Heart right ventricle (tissue), 16 donors: Measurements from ENCODE around the gene GMPPA. TPM values are rescaled to one million over a fixed set of nuclear protein-coding genes. Genes with fewer than 3 reads are reported as not detected.

Experiments used
- ATAC-seq, 8 donors: fragments of 200-7000 bp; cut with Tn5 transposase; one replicate each; pipeline ENCODE4 v1.9.1; 2020; ENCODE audit warnings: mild to moderate bottlenecking in 8 of 8, moderate library complexity in 8 of 8, moderate number of reproducible peaks in 1 of 8
- DNase-seq, 2 donors: peaks; one replicate each; pipeline ENCODE4 v3.0.0-alpha.2; 2020
- H3K27ac ChIP-seq, 10 donors: fragments of 200-600 bp; sonication (generic) in 2 of 10; one replicate each; pipeline versions ENCODE4 v1.5.0 to v1.8.0; 2020 to 2022; ENCODE audit warnings: mild to moderate bottlenecking in 3 of 10
- H3K27me3 ChIP-seq, 7 donors: fragments of 200-600 bp; one replicate each; pipeline ENCODE4 v1.8.0; 2021 to 2022; ENCODE audit warnings: mild to moderate bottlenecking in 2 of 7
- H3K36me3 ChIP-seq, 9 donors: fragments of 200-600 bp; sonication (generic) in 1 of 9; one replicate each; pipeline versions ENCODE4 v1.5.0 to v1.8.0; 2020 to 2022; ENCODE audit warnings: mild to moderate bottlenecking in 2 of 9
- H3K4me1 ChIP-seq, 9 donors: fragments of 200-600 bp; sonication (generic) in 1 of 9; one replicate each; pipeline versions ENCODE4 v1.5.0 to v1.8.0; 2020 to 2022; ENCODE audit warnings: mild to moderate bottlenecking in 4 of 9
- H3K4me3 ChIP-seq, 10 donors: fragments of 200-600 bp; sonication (generic) in 2 of 10; one replicate each; pipeline versions ENCODE4 v1.5.0 to v1.8.0; 2020 to 2022; ENCODE audit warnings: mild to moderate bottlenecking in 7 of 10, moderate library complexity in 2 of 10
- H3K9me3 ChIP-seq, 11 donors: fragments of 200-600 bp in 10 of 11; sonication (generic) in 2 of 11; one replicate each; pipeline versions ENCODE4 v1.5.0 to v1.8.0; 2013 to 2022; ENCODE audit warnings: mild to moderate bottlenecking in 2 of 11, control low read depth in 1 of 11, moderate library complexity in 1 of 11
- CTCF ChIP-seq, 9 donors: fragments of 200-600 bp; sonication (generic) in 2 of 9; IDR thresholded peaks; one replicate each; pipeline versions ENCODE4 v1.5.0 to v1.8.0; 2021 to 2022; ENCODE audit warnings: antibody characterized with exemption in 9 of 9, mild to moderate bottlenecking in 5 of 9, moderate library complexity in 1 of 9
- WGBS, 2 donors: extraction: QIAGEN DNeasy Blood & Tissue Kit; methylation state at CpG; one replicate each; pipeline ENCODE4 v1.1.7; 2013; ENCODE audit warnings: inconsistent platforms in 1 of 2; 5-methylcytosine and 5-hydroxymethylcytosine counted together
- intact Hi-C, 10 donors: fragments of 100-400 bp; cut with DNase I; formaldehyde crosslinking; loops; one replicate each; pipeline versions ENCODE4 v1.11.1 to v1.14.2; 2022
- polyA plus RNA-seq, 2 donors: library from polyadenylated mRNA; stranded (reverse); fragments of 200-250 nt; gene quantifications; one replicate each; pipeline ENCODE4 v1.2.3, GENCODE V29; 2013
- total RNA-seq, 10 donors: library from RNA; stranded (reverse); fragmentation: NEBNext Ultra II Directional in 3 of 10; extraction: Animal tissue kit (Norgen Biotek cat#: 25700) in 3 of 10; gene quantifications; one replicate each; pipeline versions ENCODE4 v1.2.1 to v1.2.4, GENCODE V29; 2021 to 2023
- donor health status: Arrhythmogenic right ventricular cardiomyopathy.
- donor health status: ischemic (EF 13 %, LVEDD 7.1; RV severe dilation, severe dysfunction).
- donor health status: healthy with polysubstance abuse.
- donor health status: DM: no; HTN: yes; CAD: no.
- donor health status: DM: no; HTN: no; CAD: no.
- donor health status: ischemic (EF 25% LVEDD 6.9; RV normal size, moderate dysfunction).
- donor health status: ischemic (EF 25% LVEDD 5.7; RV mildly dilated, moderate dysfunction).
- donor health status: healthy.
- donor health status: DM: yes; HTN: yes; CAD: no.
- donor health status: Ischemic cardiomyopathy.
- donor health status: ischemic (EF 35%, LVEDD 5.7; RV mildly dilated, moderate dysfunction).
- donor health status: nonischemic (EF 11% LVEDD 7.7; RV severe dilation, severe dysfunction).
- donor health status: DM: yes; HTN: yes; CAD: no.
- donor health status: PGD.
- donor health status: ischemic (EF 29% LVEDD 5.4; RV normal size, mild dysfunction).
- donor health status: nonischemic (EF 23%, LVEDD 6.1; RV moderate dilation, normal function).

GMPPA gene
- total and polyA plus RNA-seq, 12 donors, result 15.8 to 48.6 (median 22.1) TPM

GRCh38 chr2:219472629-219473187 lies 26.0 kb upstream of the GMPPA start:
- TF ChIP-seq CTCF (IDR thresholded peaks at IDR 0.05), result no peak
- no peaks in the 10 kb centered on the region for H3K9me3 ChIP-seq
- no peak overlapping the region for H3K4me3 ChIP-seq
- 79 to 85% methylated on average over 12 of the region's 12 CpGs for WGBS, 2 donors
- H3K36me3 ChIP-seq, result peaks cover 0 to 29% (median 0%) of the 10 kb centered on the region in 9 donors
- peak overlapping the region in 1 of 10 donors; percentile 25 for H3K27ac ChIP-seq
- no peak for DNase-seq
- H3K27me3 ChIP-seq, result no peaks in the 10 kb centered on the region
- intact Hi-C loops, result no loop called here
- peaks cover 4 to 69% (median 23%) of the 10 kb centered on the region in 9 donors for H3K4me1 ChIP-seq
- no peak for ATAC-seq

- peaks cover 4 to 66% (median 18%) of the 10 kb centered on the region in 9 donors for H3K4me1 ChIP-seq
- intact Hi-C loops, result no loop called here
- no peaks in the 10 kb centered on the region for H3K27me3 ChIP-seq
- no peak for TF ChIP-seq CTCF (IDR thresholded peaks at IDR 0.05)
- H3K4me3 ChIP-seq, result no peak overlapping the region
- peaks cover 0 to 33% (median 0%) of the 10 kb centered on the region in 9 donors for H3K36me3 ChIP-seq
- DNase-seq (no peak), ATAC-seq (no peak)
- WGBS, 2 donors, result 81% methylated on average over 18 of the region's 18 CpGs
- peak overlapping the region in 4 of 10 donors; percentile 13 to 47 (median 34) for H3K27ac ChIP-seq
- no peaks in the 10 kb centered on the region for H3K9me3 ChIP-seq
Observed at GRCh38 chr2:219473511-219473910, 25.2 kb upstream of the GMPPA start.

GRCh38 chr2:219474285-219475060 lies 24.2 kb upstream of the GMPPA start:
- TF ChIP-seq CTCF (IDR thresholded peaks at IDR 0.05), result no peak
- 69 to 77% methylated on average over 11 of the region's 11 CpGs for WGBS, 2 donors
- intact Hi-C loops, result loop anchor here in 8 of 10 donors (5.0 kb wide), 3 partner anchors 48 to 58 kb away; no protein-coding TSS in a partner anchor
- Histone ChIP-seq H3K27me3 (no peaks in the 10 kb centered on the region), H3K9me3 (no peaks in the 10 kb centered on the region), H3K27ac (peak overlapping the region in 6 of 10 donors; percentile 35 to 78 (median 57)), H3K4me1 (peaks cover 0 to 56% (median 13%) of the 10 kb centered on the region in 9 donors), H3K4me3 (no peak overlapping the region), H3K36me3 (peaks cover 0 to 38% (median 0%) of the 10 kb centered on the region in 9 donors)
- ATAC-seq (no peak), DNase-seq (no peak)

- TF ChIP-seq CTCF (IDR thresholded peaks at IDR 0.05), result no peak
- DNase-seq (no peak), ATAC-seq (peak in 4 of 8 donors; percentile 4 to 40 (median 27))
- no peaks in the 10 kb centered on the region for H3K27me3 ChIP-seq
- peaks cover 0 to 48% (median 10%) of the 10 kb centered on the region in 9 donors for H3K4me1 ChIP-seq
- intact Hi-C loops, result loop anchor here in 8 of 10 donors (5.0 kb wide), 3 partner anchors 47 to 57 kb away; no protein-coding TSS in a partner anchor
- 28 to 37% methylated on average over 6 of the region's 6 CpGs for WGBS, 2 donors
- peak overlapping the region in 6 of 10 donors; percentile 35 to 78 (median 57) for H3K27ac ChIP-seq
- H3K4me3 ChIP-seq, result no peak overlapping the region
- H3K36me3 ChIP-seq, result peaks cover 0 to 46% (median 0%) of the 10 kb centered on the region in 9 donors
- no peaks in the 10 kb centered on the region for H3K9me3 ChIP-seq
Observed at GRCh38 chr2:219475278-219475677, 23.4 kb upstream of the GMPPA start.
